M059J (cell line): ENCODE measurements around the gene EDN1. TPM values are rescaled to one million over a fixed set of nuclear protein-coding genes. Genes with fewer than 3 reads are reported as not detected.
"Not testable (repeated sequence)": the region's sequence is repeated elsewhere in the genome, so short reads cannot be mapped to it uniquely, and the experiment has no call there.

Source experiments
- DNase-seq: peaks from one replicate; pipeline ENCODE4 v3.0.0-alpha.2; 2012; ENCODE audit warnings: low read depth
- total RNA-seq: library from RNA; depleted of rRNA; stranded (reverse); fragments of >200 nt; shearing (Covaris generic); gene quantifications from 2 replicates; pipeline ENCODE4 v1.2.3, GENCODE V29; 2014

Gene EDN1
- total RNA-seq, 1 experiment from 2014 or later = 16.4 TPM

DNA sequence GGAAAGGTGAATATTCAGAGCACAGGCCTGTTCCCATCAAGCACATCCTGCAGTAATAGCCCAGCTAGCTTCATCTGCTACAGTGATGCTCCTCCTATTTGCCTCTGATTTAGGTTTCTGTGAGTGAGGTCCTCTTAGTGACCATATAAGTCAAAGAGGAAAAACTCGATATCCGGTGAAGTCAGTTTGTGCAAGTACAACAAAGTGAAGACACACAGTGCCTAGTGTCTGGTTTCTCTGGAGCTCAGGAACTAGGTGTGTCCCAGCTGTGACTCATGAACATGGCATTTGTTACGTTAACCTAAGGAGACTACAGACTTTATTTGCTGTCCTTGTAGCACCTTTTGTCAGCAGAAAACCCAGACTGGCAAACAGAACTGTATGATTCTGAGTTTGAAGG lies 33.9 kb downstream of the EDN1 start:
- DNase-seq = peak; percentile 100

DNA sequence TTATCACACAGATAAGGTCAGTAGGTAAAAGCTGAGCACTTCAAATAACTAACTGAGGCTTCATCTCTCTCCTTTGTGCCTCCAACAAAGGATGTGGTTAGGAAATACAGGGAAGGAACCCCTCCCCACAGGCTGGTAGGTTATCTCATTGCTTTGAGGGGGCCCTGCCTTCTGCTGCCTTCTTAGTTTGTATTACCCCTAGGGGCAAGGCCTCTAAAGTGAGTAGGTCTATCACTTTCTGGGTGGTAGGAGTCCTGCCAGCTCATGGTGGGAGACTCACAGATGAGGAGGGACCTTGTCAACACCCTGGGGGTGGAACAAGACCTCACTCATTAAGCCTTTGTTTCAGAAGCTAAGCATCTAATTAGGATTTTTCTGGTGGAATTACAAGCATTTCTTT lies 34.6 kb downstream of the EDN1 start:
- peak; percentile 83 for DNase-seq

DNA sequence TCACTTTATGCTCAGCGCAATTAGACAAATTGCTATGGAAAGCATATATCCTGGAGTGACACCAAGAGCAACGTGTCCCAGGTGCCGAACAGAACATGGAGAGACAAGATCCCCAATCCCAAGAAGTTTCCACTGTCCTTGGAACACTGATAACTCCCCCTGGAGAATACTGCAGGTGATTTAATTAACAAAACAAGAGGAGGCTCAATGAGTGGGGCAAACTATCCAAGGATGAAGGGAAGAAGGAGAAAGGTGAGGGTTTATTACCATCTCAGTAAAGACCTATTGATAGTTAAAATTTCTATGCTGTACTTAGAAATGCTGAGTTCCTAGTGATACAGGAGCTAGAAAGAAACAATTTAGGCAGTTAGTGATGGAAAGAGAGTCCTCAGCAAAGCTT lies 35.7 kb downstream of the EDN1 start:
- no peak for DNase-seq

DNA sequence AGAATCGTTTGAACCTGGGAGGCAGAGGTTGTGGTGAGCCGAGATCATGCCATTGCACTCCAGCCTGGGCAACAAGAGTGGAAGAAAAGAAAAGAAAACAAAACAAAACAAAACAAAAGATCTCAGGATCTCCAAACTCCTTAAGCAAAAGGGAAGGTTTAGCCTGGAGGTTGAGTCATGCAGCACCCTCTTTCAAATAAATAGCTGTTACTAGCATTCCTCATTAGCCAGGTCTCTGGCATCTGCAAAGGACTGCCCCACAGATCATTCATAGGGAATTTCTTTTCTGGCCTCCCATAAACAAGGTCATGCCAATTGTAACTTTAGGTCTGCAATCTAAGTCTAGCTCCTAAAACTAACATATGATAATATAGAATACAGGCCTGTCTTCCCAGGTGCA lies 37.2 kb downstream of the EDN1 start:
- peak; percentile 87 for DNase-seq

DNA sequence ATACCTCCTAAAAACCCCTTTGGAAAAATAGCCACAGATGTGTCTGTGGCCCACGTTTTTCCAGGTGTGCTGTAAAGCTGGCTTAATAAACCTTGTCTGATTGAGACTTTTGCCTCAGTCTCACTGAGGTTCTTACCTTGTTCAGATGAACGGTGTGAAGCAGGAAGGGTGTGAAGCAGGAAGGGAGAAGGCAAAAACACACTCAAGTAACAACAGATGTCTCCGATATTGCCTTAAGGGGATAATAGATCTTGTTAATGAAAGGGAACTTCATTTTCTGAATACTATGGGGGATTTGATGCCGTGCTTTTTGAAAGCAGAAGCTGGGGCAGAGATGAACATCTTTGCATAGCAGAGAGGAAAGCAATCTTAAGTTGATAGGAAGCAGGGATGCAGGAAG lies 37.8 kb downstream of the EDN1 start:
- no peak for DNase-seq

- DNase-seq = peak; percentile 14
These were observed 38.5 kb downstream of the EDN1 start for GRCh38 chr6:12328701-12329100.

DNA sequence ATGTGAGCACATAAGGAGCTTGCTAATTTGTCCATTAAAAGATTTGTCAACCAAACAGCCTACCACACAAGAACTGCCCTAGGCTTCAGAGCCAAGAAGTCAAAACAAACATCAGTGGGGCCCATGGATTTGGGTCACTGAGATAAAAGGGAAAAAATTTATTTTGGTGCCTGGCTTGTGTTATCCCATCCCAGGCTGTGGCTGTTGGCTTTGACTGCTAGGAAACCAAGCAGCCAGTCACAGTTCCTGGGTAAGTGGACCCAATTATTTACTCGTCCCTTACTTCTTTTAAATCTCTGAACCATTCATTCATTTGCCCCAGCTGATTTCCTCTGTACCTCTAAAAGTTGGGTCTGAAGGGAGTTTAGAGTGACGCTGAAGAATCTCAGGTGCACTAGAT lies 41.3 kb downstream of the EDN1 start:
- DNase-seq = peak; percentile 50

DNA sequence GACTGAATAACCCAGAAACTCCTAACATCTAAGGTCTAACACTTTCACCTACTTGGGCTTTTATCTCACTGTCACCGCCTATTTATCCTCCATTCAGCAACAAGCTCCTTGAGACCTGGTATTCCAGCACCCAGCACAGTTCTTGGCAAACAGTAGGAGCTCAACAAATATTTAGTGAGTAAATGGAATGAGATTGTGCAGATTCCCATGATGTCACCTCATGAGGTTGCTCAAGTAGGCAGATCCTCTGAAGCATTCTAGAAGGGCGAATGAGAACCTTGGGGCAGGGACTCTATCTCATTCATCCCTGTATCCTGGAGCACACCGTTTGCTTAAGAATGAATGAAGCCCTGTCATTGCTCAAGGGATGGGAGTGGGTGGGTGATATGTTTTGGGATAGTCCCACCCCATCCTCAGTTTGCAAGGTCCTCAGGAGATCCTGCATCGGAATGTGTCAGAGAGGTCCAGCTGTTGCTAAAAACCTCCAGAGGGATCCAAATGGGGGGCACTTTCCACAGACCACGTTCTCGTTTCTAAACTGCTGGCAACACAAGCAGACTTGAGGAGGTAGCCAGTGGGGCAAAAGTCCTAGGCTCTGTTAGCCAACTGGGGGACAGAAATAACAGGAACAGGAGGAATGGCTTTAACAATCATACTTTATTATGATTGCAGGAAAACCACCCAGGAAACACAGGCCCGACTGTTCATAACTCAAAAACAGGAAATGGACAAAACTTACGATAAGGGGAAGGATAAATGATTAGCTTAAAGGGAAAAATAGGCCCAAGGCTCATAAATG lies 42.0 kb downstream of the EDN1 start:
- DNase-seq = peak; percentile 34

DNA sequence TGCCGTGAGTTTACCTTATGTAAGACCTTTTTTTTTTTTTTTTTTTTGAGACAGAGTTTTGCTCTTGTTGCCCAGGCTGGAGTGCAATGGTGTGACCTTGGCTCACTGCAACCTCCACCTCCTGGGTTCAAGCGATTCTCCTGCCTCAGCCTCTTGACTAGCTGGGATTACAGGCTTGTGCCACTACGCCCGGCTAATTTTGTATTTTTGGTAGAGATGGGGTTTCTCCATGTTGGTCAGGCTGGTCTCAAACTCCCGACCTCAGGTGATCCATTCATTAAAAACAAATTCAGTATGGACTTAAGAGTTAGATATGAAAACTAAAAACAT lies 42.6 kb downstream of the EDN1 start:
- not testable (repeated sequence) for DNase-seq

DNA sequence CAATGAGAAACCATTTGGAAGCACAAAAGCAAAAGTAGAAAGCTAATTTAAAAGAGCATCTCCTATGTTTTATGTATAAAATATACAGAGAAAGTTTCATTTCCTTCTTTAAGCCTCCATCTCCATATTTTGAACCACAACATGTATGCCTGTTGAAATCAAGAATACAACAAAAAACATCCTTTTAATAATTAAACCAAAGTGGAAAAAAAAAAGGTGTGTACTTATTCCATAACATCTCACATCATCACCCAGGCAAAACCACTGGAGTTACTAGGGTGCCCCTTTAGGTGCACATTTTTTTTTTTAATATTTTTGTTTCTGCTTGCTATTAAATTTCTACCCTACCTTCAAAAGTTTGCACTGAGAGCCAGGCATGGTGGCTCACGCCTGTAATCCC lies 43.0 kb downstream of the EDN1 start:
- DNase-seq = no peak

GRCh38 chr6:12334526-12335130 lies 44.5 kb downstream of the EDN1 start:
- DNase-seq = peak; percentile 45

- DNase-seq = no peak
These were observed 45.0 kb downstream of the EDN1 start for GRCh38 chr6:12335131-12335527.

GRCh38 chr6:12335717-12336116 lies 45.6 kb downstream of the EDN1 start:
- DNase-seq = peak; percentile 9

DNA sequence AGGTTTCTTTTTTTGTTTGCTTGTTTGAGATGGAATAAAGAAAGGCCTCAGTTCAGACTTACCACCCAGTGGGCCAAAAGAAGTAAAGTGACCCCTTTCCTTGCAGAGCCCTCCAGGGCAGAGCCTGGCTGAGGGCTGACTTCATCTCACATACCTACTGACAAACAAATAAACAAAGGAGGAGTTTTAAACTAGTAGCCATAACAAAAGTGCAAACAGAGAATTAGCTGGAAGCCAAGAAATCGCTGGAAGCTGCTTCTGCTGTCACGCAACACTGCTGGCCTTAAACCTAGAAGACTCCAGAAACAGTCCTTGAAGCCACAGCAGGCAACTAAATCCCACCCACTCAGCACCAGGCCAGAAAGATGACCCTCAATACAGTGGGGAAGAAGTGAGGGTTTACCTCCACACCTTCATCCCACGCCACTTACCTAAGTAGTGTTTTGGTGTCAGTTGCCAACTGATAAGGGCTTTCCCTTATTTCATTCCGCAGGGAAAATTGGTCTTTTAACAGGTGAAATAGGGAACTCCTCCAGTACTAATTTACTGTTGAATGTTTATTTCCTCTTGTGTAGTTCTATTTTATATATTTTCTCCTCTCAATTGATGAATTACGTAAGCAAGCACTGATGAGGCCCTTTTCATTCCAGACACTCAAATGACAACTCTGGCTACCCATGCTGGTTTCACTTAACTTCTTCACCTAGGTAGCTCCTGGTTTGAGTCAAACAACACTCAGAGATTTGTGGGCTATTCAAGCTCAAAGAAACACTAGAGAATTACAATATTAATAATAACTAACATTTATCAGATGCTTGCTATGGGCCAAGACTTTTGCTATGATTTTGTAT lies 46.2 kb downstream of the EDN1 start:
- peak; percentile 80 for DNase-seq

GRCh38 chr6:12339022-12339421 lies 48.9 kb downstream of the EDN1 start:
- DNase-seq = no peak

GRCh38 chr6:12339808-12340487 lies 49.8 kb downstream of the EDN1 start:
- DNase-seq = no peak

- DNase-seq = no peak
These were observed 50.3 kb downstream of the EDN1 start for GRCh38 chr6:12340488-12340818.

GRCh38 chr6:12342664-12343063 lies 52.5 kb downstream of the EDN1 start:
- no peak for DNase-seq

DNA sequence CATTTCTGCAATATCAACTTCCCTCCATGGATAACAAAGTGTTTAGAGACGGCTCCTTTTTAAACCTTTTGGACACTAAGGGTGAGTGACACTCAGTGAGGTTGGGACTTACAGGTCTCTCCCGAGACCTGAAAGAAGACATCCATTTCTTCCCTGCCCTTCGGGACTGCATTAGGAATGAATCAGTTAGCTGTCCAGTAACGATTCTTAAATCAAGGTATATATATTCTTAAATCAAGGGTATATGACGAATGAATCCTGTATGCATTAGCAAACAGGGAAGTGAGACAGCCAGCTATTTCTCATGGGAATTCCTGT lies 52.9 kb downstream of the EDN1 start:
- no peak for DNase-seq

DNA sequence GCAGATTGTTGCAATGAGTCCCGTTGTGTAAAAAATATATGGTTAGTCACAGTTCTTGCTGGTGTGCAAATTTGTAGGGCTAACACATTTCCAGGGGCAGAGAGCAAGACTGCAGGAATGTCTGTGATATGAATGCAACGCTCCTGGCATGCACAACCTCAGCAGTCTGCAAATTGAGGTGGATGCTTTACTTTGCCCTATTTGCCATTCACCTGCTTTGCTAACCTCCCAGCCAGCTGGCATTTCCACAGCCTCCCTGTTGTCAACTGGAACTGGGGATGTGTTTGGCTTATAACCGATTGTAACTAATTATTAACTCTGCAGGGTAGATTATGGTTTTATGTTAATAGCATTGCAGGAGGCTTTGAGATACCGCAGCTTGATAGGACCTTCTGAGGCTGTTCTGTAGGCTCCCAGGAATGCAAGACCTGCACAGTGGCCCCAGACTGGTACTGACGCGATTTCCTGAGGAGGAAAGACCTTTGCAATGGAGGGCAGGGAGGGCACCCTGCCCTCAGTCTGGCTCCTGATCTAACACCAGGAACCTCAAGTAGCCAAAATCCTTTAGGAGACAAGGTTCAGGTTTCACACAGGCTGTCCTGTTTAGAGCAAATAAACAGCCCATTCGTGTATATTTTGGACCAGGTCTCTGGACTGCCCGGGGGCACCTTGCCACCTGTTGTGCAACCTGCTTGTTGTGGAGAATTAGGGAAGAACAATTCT lies 53.4 kb downstream of the EDN1 start:
- no peak for DNase-seq

DNA sequence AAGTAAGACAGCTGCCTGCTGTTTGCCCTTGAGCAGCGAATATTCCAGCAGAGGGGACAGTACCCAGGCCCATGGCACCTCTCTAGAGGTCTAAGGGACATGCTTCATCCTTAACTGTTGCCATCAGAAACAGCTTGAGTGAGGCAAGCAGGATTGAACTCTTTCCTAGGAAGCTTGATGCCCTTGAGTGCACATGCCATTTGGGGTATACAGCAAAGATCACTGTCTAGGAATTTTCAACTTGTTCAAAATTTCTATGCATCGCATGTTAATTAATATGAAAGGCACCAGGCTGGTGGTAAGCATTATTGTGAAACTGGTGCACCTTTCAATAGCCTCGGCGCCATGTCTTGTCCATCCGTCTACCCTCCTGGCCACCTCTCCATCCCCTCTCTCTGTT lies 54.1 kb downstream of the EDN1 start:
- no peak for DNase-seq
